Daoy (cell line): ENCODE results near the gene CCDC158. TPM values are rescaled to one million over a fixed set of nuclear protein-coding genes. Genes with fewer than 3 reads are reported as not detected.
A peak's percentile ranks its signal among the peaks of the same experiment; 100 is the strongest.
"Not testable (repeated sequence)": the region's sequence is repeated elsewhere in the genome, so short reads cannot be mapped to it uniquely, and the experiment has no call there.

Source experiments
- DNase-seq: peaks from one replicate; pipeline ENCODE4 v3.0.0-alpha.2; 2015; ENCODE audit warnings: low read depth
- total RNA-seq: library from RNA; depleted of rRNA; stranded (reverse); fragments of >200 nt; shearing (Covaris generic); gene quantifications from 2 replicates; pipeline ENCODE4 v1.2.3, GENCODE V29; 2014

Gene CCDC158
- total RNA-seq, 1 experiment from 2014 or later: not detected

DNA sequence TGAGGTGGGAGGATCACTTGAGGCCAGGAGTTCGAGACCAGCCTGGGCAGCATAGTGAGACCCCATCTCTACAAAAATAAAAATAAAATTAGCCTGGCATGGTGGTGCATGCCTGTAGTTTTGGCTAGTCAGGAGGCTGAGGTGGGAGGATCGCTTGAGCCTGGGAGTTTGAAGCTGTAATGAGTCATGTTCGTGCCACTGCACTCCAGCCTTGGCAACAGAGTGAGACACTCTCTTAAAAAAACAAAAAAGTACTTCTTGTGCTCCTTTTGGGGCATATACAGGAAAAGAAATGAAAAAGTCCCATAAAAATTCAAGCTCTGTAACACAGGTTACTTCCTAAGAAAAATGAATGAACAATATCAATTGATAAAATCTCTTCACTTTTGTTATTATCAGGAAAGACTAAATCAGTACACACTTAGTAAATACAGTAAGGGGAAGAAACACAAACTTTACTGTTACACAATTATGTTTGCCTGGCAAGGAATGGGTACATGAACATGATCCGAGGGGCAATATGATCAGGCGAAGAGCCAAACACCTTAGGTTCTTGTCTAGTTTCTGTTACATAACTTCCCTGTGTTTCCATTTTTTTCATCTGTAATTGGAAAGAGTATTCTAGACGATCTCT is 46.9 kb downstream of the CCDC158 start:
- peak; percentile 56 for DNase-seq

GRCh38 chr4:76366737-76367136 is 54.2 kb downstream of the CCDC158 start:
- no peak for DNase-seq

- peak; percentile 7 for DNase-seq
Measured at GRCh38 chr4:76365636-76366035, 55.3 kb downstream of the CCDC158 start.

GRCh38 chr4:76364763-76365162 is 56.2 kb downstream of the CCDC158 start:
- no peak for DNase-seq

DNA sequence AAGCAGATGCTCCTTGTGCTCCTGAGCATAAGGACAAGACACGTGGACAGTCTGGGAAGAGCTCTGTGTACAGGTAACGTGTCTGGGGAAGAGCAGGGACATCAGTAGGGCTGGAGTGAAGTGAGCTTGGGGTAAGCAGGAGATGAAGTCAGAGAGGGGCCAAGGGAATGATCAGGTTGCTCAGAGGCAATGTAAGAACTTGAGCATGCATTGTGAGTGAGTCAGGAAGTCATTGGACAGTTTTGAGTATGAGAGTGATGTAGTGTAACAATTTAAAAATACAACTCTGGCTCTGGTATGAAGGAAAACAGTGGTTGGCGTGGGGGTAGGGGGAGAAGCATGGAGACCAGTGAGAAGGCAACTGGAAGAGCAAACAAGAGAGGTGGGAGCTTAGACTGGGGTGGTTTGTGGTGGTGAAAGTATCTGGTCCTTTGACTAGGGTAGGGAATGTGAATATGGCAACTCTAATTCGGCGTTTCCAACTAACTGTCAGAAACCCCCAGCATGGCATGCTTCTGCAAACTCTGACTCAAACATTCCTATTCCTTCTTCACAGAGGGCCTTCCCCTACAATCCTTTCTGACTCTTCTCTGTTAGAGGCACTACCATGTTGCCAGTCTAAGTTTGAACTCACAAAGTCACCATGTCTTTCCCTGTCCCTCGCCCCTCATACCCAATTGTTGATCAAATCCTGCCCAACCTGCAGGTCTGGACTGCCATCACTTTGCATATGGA is 57.2 kb downstream of the CCDC158 start:
- no peak for DNase-seq

GRCh38 chr4:76361689-76362412 is 59.1 kb downstream of the CCDC158 start:
- DNase-seq: no peak

GRCh38 chr4:76359881-76360466 is 61.0 kb downstream of the CCDC158 start:
- not testable (repeated sequence) for DNase-seq

GRCh38 chr4:76357981-76358380 is 63.0 kb downstream of the CCDC158 start:
- DNase-seq: no peak

DNA sequence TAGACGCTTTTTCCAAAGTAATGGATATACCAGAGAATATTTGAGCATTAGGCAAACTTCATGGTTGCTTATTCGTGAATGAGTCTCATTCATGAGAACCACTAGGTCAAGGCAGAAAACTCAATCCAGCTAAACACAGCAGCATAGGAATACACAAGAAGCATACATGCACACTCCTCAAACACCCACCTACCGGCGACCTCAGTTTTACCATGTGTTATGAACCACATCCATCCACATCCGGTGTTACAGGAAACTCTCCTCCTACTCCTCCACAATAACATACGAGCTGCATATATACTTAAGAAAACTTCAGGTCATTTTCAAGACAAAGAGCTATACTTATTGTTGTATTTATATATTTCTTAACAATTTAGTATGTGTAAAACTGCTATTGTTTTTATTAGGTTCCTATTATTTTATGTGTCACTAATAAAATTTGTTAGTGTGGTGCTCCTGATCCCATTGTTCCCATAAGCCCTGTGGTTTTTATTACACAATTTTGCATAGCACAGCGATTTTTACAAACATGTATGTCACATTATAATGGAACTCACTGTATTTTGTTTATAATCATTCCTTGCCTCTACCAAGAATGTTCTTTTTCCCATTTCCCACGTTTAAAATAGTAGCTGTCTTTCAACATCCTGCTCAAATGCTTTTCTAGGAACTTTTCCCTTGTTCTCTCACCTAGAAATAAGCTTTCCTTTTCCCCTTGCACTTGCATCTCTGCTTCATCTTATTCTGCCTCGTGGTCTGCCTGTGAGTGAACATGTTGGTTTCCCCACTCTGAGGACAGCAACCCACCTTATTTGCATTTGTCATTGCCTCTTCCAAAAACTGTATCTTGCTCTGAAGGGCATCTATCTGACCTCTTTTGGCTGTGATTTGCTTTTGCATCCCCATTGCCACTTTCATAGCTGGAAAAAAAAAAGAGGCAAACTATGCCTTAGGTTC is 66.1 kb downstream of the CCDC158 start:
- DNase-seq: no peak

DNA sequence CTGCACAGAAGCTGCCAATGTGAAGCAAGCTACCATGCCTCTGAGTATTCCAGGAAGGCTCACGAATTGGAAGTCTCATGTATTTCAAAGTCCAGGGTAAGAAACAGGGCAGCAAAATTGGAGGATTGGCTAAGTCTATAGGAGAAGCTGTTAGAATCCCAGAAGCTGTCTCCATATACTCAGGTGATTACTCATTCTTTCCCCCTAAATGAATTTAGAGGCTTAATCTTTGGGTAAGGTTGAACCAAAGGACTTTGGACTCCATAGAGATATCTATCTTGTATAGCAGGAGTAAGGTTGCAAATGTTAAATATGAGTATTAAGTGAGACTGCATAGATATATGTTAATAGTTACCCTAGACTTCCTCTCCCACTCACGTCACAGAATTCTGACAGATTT is 78.1 kb downstream of the CCDC158 start:
- no peak for DNase-seq

GRCh38 chr4:76342191-76342590 is 78.8 kb downstream of the CCDC158 start:
- DNase-seq: peak; percentile 14

DNA sequence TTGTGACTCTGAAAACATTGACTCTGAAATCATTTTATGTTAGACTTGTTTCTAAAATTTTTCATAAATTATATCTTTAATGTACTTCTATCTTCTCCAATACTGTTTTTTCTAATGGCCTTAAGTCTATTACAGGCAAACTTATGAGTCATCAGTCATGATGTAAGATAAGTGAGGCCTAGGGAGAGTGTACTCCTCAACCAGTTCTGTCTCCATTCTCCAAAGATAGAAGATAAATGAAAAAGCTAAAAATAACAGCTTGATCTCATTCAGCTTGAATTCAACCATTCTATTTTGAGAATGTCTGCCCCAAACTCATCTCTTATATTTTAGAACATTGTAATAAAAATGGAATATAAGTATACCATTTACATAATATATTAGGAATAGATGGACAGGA is 79.9 kb downstream of the CCDC158 start:
- no peak for DNase-seq

DNA sequence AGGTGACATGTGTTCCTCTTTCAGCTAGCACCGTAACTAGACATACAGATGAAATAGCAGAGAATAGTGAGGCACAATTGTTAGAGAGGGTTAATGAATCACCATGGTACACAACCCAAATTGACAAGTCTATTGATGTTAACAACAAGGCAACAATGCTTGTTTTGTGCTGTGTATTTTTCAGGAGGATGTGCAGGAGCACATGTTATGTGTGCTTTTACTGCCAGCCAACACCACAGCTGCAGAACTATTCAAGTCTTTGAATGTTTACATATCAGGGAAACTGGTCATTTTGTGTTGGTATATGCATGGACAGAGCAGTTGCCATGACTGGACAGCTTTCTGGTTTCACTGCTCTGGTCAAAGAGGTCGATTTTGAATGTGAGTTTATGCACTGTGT is 81.6 kb downstream of the CCDC158 start:
- DNase-seq: no peak

GRCh38 chr4:76334885-76335284 is 86.1 kb downstream of the CCDC158 start:
- DNase-seq: no peak

DNA sequence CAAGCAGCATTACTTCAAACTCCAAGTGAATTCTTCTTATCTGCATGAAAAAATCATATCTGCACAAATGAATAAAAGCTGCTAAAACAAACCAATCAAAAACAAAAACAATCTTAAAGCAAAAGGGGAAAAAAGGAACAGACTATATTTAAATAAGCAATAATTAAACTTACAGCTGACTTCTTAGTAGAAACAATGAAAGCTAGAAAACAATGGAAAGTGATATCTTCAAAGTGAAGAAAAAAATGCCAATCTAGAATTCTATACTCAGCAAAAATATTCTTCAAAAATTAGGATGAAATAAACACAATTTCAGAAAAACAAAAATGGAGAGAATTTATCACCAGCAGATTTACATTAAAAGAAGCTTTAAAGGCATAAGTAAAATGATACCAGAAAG is 94.4 kb downstream of the CCDC158 start:
- DNase-seq: no peak

DNA sequence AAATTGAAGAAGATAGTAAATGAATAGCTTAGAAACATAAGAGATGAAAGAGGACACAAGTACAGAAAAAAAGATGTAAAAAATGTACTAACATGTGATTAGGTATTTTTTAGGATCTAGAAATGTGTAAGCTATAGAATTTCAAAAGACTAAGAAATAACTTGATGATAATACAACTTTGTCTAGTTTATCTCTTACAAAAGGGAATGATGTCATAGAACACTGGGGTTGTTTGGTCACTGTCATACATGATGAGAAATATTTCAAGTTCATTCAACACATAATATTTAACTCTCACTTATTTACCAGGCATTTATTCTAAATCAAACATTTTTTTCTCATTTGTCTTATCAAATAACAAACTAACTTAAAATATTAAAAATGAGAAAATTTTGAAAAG is 95.9 kb downstream of the CCDC158 start:
- no peak for DNase-seq

DNA sequence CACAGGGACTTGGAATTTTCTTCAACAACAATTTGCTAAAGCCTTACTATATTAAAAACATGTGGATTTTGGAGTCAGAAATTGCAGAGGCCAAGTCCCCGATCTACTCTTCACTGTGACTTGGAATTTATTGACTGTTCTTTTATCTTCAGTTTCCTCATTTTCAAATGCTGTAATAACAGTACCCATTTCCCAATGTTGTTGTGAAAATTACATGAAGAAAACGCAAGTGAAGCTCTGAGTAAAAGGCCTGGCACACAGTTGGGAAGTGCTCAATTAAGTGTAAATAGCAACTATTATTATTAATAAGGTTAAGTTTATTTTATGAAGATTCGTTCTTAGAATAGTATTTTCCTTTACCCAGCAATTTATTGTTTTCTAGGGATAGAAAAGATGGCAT is 98.7 kb downstream of the CCDC158 start:
- no peak for DNase-seq

- no peak for DNase-seq
Measured at GRCh38 chr4:76316131-76316530, 104.8 kb downstream of the CCDC158 start.

DNA sequence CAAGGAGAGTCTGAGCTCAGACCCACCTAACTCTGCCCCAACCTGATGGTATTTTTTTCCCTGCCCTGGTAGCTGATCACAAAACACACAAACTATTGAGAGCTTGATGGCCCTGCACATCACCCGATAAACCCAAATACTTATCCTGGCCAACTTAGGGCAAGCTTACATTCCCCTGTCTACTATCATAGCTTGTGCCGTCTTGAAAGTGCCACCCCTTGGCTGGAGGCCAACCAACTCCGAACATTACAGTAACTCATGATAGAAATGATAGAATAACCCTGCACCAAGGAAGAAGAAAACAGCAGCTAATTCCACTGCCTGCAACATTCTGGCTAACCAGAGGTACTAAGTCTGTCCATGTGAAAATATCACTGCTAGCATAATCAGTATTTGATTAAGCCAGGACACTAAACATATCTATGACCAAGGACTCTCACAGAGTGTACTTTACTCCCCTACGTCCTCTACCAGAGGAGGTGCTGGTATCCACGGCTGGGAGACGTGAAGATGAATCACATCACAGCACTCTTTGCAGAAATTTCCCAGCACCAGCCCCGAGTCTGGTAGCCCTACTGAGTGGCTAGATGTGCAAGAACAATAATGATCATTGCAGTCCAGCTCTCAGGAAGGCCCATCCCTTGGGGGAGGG is 105.5 kb downstream of the CCDC158 start:
- DNase-seq: no peak

DNA sequence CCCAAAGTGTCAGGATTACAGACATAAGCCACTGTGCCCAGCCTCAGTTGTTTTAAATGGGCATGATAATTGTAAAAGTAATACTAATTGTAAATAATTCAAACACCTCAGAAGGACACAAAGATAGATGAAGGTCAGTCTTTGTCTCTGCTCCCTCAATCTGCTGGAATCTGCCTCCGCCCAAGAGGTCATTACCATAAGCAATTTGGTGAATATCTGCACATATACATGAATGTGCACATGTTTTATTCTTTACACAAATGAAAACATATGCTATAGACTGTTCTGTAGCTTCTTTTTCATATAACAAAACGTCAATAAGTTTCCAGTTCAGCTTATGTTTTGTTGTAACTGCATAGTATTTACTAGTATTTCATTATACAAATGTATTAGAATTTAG is 107.4 kb downstream of the CCDC158 start:
- no peak for DNase-seq

- DNase-seq: no peak
Measured at GRCh38 chr4:76312457-76312856, 108.5 kb downstream of the CCDC158 start.
